Skin of body (tissue), 2 donors: ENCODE data around the gene CAMK2B. TPM values are rescaled to one million over a fixed set of nuclear protein-coding genes. Genes with fewer than 3 reads are reported as not detected.
"Not testable (repeated sequence)": the region's sequence is repeated elsewhere in the genome, so short reads cannot be mapped to it uniquely, and the experiment has no call there.

Experiments
- DNase-seq: peaks from one replicate; lab custom pipeline; 2025; lab: John Stamatoyannopoulos, UW
- total RNA-seq: library from RNA; depleted of rRNA; stranded (reverse); fragments of >200 nt; gene quantifications from one replicate; pipeline ENCODE4 v1.2.3, GENCODE V29; 2014

CAMK2B gene
- total RNA-seq, 1 donor from 2014 or later = 2.2 TPM

DNA sequence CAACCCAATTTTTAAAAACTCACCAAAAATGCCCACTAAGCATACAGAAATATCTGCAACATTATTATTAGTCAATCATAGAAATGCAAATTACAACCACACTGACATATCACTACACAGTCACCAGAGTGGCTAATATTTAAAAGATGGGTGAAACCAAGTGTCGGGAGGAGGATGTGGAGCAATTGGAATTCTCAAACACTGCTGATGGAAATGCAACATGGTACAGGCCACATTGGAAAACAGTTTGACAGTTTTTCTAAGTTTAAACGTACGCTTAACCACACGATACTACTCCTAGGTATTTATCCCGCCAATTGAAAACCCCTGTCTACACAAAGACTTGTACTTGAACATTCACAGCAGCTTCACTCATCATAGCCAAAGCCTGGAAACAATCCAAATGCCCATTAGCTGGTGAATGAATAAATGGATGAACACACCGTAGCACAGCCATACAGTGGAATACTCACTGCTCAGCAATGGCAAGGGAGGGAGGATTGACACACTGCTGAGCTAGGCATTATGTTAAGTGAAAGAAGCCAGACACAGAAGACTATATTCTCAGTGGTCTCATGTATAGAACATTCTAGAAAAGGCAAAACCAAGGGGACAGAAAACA, 152.5 kb downstream of the CAMK2B start:
- no peak for DNase-seq

DNA sequence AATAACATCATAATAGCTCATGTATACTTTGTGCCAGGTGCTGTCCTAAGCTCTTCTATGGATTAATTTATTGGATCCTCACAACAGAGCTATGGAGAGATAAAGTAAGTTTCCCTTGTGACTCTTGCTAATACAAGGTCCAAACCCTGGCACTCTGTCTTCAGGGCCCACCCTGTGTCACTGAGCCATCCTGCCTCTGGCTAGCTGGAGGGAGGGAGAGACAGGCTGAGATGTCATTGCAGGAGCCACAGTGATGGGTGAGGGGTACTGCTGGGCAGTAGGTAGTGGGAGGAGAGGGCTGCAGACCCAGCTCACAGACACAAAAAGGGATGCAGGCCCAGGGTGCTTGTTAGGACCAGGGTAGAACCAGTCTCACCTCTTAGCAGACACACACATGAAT, 153.0 kb downstream of the CAMK2B start:
- no peak for DNase-seq

DNA sequence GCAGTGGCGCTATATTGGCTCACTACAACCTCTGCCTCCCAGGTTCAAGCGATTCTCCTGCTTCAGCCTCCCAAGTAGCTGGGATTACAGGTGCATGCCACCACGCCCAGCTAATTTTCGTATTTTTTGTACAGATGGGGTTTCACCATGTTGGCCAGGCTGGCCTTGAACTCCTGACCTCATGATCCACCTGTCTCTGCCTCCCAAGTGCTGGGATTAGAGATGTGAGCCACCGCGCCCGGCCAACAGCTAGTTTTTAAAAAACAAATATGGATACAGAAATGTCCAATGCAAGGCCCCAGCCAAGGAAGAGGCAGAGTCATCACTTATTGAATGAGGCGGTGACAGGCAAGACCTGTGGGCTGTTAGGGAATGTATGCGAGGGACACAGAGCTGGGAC, 153.5 kb downstream of the CAMK2B start:
- DNase-seq = not testable (repeated sequence)

DNA sequence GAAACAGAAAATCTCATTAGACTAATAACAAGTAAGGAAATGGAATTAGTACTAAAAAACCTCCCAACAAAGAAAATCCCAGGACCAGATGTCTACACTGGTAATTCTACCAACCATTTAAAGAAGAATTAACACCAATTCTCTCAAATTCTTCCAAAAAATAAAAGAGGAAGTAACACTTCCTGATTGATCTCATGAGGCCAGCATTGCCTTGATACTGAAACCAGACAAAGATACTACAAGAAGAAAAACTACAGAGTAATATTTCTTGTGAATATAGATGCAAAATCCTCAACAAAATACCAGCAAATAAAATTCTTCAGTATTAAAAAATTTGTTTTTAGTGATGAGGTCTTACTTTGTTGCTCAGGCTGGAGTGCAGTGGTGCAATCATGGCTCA, 157.5 kb downstream of the CAMK2B start:
- no peak for DNase-seq

Other genes with a start within 250 kb of the CAMK2B start
- gene POLM, start 243.1 kb downstream of the CAMK2B start, total RNA-seq = 10.8 TPM
- 56.3 TPM for gene AEBP1, start 221.2 kb downstream of the CAMK2B start, total RNA-seq
- gene POLD2, start 202.0 kb downstream of the CAMK2B start, total RNA-seq = 46.2 TPM
- 2.0 TPM for gene MYL7, start 184.3 kb downstream of the CAMK2B start, total RNA-seq
- gene GCK, start 136.2 kb downstream of the CAMK2B start, total RNA-seq = 0.79 TPM
- 36.1 TPM for gene YKT6, start 124.6 kb downstream of the CAMK2B start, total RNA-seq
- gene NUDCD3, start 165.1 kb upstream of the CAMK2B start, total RNA-seq = 47.8 TPM
- gene NPC1L1, start 215.7 kb upstream of the CAMK2B start, total RNA-seq = 0.30 TPM
- 45.4 TPM for gene DDX56, start 248.3 kb upstream of the CAMK2B start, total RNA-seq